Ureter (tissue), 1 donor: ENCODE measurements around the gene SEC14L1. TPM values are rescaled to one million over a fixed set of nuclear protein-coding genes. Genes with fewer than 3 reads are reported as not detected.
"Not testable (repeated sequence)": the region's sequence is repeated elsewhere in the genome, so short reads cannot be mapped to it uniquely, and the experiment has no call there.

ENCODE experiments used
- DNase-seq: peaks from one replicate; pipeline ENCODE4 v3.0.0-alpha.2; 2020; ENCODE audit warnings: low spot score
- total RNA-seq: library from RNA; stranded (reverse); gene quantifications from one replicate; pipeline ENCODE4 v1.2.4, GENCODE V29; 2023
- donor health status: DM: yes; HTN: yes; CAD: no.

The SEC14L1 gene
- total RNA-seq: 66.7 TPM

- DNase-seq: no peak
Measured at GRCh38 chr17:77140878-77141767, at the start of gene SEC14L1. SEC14L1 (plus strand) TSS chr17:77140969; CDS start chr17:77143597, 2,628 bp downstream.

DNA sequence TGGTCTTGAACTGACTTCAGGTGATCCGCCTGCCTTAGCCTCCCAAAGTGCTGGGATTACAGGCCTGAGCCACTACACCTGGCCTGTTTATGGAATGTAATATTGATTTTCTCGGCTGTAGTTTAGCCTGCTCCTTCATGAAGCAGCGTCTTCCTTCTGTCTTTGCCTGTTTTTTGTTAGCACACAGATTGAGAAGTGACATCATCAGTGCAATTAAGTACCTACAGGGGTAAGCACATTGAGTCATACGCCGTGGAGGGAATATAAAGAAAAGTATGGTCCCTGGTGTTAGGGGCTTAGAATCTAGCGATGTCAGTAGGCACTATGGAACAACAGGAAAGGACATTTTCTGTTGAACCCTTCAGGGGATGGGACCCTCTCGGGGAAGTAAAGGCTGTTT, 48.7 kb upstream of the SEC14L1 start:
- DNase-seq: no peak

DNA sequence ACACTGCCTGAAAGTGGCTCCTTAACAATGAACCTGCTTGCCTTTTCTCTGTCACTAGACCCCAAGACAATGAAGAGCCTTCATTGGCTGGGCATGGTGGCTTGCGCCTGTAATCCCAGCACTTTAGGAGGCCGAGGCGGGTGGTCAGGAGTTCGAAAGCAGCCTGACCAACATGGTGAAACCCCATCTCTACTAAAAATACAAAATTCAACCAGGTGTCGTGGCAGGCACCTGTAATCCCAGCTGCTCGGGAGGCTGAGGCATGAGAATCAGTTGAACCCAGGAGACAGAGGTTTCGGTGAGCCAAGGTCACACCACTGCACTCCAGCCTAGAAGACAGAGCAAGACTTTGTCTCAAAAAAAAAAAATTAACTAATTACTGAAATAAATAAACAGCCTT, 45.3 kb upstream of the SEC14L1 start:
- DNase-seq: no peak

- DNase-seq: no peak
Measured at GRCh38 chr17:77096570-77097214, 44.1 kb upstream of the SEC14L1 start.

- no peak for DNase-seq
Measured at GRCh38 chr17:77097631-77098180, 43.1 kb upstream of the SEC14L1 start.

GRCh38 chr17:77098884-77099545, 41.8 kb upstream of the SEC14L1 start:
- DNase-seq: peak; percentile 60

DNA sequence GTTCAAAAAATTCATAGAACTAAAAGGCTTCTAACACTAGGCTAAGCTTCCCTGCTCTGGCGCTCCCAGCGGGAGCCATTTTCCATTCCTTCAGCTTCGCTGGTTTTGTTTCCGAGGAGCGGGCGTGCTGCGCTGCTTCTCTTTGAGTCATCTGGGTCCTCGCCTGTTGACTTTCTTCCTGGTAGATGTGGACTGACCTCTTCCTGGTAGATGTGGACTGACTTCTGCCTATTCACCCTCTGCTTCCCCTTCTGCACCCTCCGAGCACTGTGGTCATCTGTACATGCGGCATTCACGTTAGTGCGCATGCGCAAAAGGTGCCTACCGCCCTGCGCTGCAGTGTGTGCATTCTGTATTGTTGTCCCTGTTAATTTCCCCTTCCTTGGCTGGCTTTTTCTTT, 40.8 kb upstream of the SEC14L1 start:
- peak; percentile 63 for DNase-seq

DNA sequence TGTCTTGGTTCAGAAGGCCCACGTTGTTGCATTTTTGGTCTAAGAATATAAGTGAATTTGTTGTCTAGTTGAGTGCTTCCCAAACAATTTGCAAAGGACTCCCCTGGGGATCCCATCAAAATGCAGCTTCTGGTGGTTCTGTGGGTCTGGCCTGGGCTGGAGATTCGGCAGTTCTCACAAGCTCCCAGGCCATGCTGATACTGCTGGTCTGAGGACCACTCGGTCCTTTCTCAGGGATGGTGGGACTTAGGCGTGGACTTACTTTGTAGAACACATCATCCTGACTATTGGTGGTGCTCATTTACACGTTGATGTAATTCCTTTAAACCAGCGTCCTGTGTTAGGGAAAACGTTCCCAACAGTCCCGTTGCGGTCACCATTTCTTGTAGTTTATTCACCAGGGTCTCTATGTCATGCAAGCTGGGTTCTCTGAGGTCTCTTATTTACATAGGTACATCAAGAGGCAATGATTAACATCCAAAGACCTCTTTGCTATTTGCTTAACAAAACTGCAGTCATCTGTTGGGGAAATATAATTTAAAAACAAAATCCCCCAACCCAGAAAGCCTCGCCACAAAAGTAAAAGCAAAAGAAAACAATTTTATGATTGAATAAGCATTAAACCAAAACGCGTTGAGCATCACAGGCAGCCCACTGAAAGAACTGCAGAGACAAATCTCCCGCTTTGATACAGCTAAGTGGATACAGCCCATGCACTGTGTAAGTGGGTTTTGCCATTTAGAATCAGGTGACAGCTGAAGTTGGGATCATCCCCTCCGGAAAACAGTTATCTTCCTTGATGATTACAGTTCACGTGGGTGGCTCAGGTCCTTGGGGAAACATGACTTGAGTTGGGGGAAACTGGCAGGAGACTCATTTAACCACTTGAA, 39.0 kb upstream of the SEC14L1 start:
- DNase-seq: no peak

DNA sequence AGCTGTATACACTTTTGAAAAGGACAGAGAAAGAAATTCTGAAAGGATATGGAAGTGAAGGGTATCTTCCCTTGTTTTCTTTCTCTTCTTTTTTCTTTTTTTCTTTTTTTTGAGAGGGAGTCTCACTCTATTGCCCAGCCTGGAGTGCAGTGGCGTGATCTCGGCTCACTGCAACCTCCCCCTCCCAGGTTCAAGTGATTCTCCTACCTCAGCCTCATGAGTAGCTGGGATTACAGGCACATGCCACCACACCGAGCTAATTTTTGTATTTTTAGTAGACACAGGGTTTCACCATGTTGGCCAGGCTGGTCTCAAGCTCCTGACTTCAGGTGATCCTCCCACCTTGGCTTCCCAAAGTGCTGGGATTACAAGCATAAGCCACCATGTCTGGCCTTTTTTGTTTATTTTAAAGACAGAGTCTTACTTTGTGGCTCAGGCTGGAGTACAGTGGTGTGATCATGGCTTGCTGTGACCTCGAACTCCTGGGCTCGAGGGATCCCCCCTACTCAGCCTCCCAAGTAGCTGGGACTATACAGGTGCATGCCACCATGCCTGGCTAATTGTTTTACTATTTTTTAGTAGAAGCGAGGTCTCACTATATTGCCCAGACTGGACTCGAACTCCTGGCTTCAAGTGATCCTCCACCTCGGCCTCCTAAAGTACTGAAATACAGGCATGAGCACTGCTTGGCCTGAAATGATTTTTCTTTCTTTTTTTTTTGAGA, 38.2 kb upstream of the SEC14L1 start:
- DNase-seq: not testable (repeated sequence)

GRCh38 chr17:77105706-77106105, 35.1 kb upstream of the SEC14L1 start:
- DNase-seq: no peak

DNA sequence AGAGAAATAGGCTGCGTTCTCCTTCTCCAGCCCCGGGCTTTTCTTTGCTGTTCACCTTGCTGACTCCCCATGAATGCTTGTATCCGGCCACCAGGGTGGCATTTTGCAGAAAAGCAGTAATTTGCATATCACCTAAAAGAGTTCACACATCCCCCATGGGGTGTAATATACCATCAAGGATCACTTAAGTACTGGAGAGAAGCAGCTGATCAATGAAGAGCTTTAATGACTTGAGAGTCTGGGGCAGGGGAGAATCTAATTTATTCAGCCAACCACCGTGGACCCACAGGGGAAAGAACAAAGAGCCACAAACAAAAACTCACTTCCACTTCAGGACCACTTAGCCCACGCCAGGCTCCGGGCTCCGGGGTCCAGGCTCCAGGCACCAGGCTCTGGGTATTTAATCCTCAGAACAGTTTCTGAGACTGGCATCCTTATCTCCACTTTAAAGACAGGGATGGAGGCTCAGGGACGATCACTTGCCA, 33.9 kb upstream of the SEC14L1 start:
- no peak for DNase-seq

DNA sequence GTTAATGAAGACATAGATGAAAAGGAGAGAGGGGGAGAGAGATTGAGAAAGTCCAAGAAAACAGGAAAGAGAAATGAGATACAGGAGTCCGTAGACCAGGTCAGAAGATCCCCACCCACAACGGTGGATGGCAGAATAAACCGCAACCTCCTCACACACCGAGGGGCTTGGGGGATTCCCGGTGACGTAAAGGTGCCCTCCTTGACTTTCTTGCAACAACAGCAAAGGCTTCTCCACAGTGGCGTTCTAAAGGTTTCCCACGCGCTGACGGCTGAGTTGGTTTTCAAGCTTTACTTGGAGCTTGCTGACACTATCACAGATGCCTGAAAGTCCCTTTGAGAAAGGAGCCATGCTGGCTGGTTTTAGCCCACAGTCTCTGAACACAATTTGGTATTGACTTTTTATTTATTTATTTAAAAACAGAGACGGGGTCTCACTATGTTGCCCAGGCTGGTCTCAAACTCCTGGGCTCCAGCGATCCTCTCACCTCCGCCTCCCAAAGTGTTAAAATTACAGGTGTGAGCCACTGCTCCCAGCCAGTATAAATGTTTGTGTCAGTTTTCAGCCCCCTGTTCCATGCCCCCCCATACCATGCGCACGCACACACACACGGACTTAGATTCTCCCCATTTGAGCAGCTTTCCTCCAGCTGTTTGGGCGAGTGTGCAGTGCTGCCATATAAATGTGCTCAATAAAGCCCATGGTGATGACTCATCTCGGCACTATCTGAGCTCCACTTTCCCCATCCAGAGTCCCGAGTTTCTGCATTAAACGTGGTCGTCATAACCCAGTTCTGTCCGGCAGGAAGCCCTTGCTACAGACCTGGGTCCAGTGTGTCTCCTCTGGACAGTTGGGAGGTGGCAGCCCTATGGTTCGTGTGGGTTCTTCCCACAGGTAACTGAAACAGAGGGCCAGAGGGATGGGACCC, 33.0 kb upstream of the SEC14L1 start:
- DNase-seq: no peak

DNA sequence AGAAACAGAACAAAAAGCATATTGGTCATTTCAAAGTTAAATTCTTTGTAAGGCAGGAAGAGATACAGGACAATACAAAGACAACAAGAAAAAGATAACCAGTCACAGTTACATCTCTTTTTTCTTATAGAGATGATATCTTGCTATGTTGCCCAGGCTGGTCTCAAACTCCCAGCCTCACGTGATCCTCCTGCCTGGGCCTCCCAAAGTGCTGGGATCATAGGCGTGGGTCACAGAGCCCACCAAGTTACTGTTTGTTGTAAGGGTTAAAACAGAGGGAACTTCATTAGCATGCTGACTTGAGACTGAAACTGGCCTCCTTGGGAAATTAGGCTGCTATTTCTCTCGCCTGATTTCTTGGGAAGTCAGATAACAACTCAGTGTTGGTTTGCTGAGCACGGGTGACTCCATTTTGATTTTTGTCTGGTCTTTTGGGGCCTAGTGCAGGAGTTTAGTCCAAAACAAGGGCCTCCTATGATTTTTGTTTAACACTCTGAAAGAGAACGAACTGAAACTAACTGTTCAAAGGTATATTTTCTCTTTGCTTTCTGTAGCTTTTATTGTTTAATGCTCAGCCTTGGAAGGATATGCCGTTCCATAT, 31.5 kb upstream of the SEC14L1 start:
- DNase-seq: no peak

DNA sequence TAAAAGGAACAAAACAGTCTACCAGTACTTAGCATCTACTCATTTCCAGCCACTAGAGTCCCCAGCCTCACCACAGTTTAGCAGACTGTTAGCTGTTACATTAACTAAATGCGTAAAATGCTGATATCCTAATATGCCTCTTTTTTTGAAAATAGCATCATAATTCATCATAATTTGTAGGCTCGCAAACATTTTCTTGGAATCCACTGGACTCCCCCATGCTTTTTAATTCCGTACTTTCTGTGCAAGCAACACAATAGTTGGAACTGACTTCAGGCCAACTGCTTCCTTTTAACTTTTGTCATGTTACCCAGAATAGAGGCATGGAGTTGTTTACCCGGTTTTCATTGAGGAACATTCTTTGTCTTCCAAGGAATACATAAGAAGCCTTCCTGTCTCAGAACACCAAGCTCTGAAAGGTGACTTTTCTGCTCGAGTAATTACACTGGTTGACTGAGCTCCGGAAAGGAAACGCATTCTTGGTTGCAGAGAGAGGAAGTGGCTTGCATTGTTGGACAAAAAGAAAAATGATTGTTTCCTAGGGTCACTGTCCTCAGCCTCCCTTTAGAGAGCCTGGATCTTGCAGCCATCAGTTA, 30.9 kb upstream of the SEC14L1 start:
- no peak for DNase-seq

DNA sequence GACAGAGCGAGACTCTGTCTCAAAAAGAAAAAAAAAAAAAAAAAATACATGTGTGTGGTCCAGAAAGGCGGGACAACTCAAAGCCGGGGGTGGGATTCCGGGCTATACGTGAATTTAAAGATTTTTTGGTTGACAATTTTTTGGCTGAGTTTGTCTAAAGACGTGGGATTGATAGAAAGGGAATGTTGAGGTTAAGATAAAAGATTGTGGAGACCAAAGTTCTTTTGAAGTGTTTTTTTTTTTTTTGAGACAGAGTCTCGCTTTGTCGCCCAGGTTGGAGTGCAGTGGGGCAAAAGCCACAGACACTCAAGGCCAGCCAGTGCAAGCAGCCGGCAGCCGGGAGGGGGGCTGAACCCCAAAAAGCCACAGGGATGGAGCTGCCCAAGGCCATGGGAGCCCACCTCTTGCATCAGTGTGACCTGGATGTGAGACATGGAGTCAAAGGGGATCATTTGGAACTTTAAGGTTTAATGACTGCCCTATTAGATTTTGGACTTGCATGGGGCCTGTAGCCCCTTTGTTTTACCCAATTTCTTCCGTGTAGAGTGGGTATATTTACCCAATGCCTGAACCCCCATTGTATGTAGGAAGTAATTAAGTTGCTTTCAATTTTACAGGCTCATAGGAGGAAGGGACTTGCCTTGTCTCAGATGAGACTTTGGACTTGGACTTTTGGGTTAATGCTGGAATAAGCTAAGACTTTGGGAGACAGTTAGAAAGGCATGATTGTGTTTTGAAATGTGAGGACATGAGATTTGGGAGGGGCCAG, 29.4 kb upstream of the SEC14L1 start:
- DNase-seq: not testable (repeated sequence)

- no peak for DNase-seq
Measured at GRCh38 chr17:77111934-77112296, 28.9 kb upstream of the SEC14L1 start.

- DNase-seq: no peak
Measured at GRCh38 chr17:77115510-77115909, 25.3 kb upstream of the SEC14L1 start.

DNA sequence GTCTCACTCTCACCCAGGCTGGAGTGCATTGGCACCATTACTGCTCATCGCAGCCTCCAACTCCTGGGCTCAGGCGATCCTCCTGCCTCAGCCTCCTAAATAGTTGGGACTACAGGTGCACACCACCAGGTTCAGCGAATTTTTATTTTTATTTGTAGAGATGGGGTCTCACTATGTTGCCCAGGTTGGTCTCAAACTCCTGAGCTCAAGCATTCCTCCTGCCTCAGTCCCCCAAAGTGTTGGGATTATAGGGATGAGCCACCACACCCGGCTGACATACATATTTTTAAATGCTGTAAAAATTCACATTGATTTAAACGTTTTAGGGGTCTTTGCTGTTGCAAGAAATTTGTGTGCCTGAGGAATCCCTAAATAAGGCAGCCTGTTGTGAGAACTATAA, 24.8 kb upstream of the SEC14L1 start:
- DNase-seq: no peak
